GM21423 (cell line): ENCODE results near the gene SNTG2.

Experiments used
- ATAC-seq: cut with Tn5 transposase; IDR thresholded peaks from one replicate; pipeline ENCODE4 v1.9.1; 2021; ENCODE audit warnings: mild to moderate bottlenecking, moderate library complexity; ENCODE audit not compliant: unreplicated experiment

Gene SNTG2

DNA sequence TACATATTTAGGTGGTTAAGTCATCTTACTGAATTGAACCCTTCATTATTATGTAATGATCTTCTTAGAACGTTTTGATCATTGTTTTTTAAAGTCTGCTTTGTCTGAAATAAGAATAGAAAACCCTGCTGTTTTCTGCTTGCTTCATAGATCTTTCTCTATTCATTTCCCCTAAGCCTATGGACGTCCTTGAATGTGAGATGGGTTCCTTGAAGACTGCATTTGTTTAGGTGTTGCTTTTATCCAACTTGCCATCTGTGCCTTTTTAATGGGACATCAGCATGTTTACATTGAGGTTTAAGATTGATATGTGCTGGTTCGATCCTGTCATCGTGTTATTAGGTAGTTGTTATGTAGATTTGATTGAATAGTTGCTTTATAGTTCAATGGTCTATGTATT, 95.4 kb downstream of the SNTG2 start:
- no peak for ATAC-seq

DNA sequence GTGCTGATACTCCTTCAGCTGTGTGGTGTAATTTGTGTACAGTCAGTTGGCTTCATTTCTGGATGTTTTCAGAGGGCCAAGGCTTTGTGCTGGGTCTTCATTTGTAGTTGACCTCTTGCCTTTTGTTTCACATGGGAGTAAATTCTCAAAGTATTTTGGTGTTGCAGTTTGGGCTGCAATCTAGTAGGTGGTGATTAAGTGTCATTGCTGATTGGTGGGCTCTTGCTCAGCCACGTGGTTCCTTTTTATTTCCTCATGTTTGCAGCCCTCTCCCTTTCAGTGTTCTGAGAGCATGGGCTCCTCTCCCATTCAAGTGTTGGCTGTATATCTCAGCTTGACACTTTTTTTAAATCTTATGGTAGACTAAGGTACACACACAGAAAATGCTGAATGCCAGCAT, 96.8 kb downstream of the SNTG2 start:
- ATAC-seq: no peak

DNA sequence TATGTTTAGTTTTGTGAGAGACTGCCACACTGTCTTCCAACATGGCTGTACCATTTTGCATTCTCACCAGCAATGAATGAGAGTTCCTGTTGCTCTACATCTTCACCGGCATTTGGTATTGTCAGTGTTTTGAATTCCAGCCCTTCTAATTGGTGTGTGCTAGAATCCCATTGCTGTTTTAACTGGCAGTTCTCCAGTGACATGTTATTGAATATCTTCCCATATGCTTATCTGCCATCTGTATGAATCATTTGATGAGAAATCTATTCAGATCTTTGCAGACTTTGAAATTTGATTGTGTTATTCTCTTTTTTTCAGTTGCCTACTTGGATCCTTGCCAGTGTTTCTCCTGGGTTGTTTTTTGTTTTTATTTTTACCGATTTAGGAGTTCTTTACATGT, 99.0 kb downstream of the SNTG2 start:
- no peak for ATAC-seq

DNA sequence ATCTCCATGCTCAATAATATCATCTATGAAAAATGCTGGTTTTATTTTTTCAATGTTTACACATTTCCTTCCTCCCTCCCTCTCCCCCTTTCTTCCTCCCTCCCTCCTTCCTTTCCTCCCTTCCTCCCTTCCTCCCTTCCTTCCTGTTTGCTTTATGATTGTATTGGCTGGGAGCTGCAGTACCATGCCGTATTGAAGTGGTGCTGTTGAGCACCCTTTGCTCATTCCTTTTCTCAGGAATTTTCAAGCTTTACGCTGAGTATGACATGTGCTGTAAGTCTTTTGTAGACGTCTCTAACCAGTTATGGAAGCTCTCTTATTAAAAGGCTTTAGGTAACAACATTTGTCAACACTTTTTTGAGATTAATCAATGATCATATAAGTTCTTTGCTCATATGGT, 100.4 kb downstream of the SNTG2 start:
- no peak for ATAC-seq

DNA sequence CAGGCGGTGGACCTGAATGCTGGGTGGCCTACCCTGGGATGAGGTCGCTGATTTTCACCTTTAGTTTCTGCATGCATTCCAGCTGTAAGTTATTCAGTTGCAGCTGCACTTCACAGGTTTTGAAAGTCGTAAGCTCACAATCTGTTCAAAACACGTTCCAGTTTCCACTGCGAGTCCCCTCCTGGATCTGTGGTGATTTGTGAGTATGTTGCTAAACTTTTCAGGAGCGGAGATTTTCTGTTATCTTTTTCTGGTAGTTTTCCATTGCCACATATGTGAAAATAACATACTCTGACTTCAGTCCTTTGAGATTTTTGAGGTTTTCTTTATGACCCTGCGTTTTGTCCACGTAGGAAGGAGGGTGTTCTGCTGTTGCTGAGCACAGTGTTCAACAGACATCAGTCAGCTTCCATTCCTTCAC, 102.1 kb downstream of the SNTG2 start:
- no peak for ATAC-seq

DNA sequence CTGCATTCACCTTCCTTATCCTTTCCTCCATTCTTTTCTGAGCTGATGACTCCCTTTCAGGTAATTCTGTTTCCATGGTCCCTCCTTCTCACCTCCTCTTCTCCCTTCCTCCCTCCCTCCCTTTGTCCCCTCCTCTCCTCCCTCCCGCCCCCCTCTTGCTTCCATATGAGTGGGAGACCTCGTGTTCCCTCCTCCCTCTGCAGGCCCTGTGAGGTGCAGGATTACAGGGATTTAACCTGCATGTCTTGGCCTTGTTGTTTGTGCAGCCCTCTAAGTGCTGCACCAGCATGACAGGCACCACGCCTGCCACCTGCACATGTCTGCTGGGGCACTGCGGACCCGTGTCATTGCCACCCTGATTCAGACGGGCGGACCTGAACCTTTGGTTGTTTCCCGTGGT, 103.1 kb downstream of the SNTG2 start:
- ATAC-seq: no peak

DNA sequence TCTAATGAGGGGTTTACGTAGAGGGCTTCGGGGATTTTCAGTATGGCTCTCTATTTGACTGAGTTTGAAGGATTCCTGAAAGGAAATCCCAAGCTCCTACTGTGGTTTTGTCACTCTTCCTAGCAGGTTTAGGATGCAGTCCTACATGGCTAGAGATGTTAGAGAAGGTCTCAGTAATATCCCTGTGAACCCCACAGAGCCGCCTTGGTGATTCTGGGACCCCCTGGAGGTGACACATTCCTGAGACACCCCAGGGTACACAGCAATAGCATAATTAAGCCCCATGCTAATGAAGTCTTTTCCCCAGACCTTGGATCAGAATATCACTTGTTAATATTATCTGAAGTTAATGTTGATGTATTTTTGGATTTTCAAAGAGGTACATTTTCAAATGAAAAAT, 103.8 kb downstream of the SNTG2 start:
- ATAC-seq: no peak

DNA sequence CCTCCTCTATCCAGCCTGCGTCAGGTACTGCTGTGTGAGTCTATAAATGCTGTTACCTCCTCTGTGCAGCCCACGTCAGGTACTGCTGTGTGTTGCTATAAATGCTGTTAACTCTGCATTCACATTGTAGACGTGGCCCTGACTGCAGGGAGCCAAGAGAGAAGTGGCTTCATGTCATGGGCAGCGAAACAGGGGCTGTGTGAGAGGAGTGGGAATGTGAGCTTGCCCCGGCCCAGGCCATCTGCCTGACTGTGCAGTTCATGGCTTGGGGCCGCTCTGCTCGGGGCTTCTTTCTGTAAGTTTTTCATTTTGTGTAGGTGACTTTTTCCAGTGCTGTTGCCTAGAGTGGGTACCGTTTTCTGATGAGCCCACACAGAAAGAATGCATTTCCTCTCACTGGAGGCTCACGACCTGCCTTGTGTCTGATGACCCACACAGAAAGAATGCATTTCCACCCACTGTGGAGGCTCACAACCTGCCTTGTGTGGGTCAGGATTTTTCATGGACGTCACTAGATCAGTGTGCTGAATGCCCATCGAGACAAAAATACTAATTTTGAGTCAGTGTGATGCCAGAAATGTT, 104.5 kb downstream of the SNTG2 start:
- ATAC-seq: no peak

DNA sequence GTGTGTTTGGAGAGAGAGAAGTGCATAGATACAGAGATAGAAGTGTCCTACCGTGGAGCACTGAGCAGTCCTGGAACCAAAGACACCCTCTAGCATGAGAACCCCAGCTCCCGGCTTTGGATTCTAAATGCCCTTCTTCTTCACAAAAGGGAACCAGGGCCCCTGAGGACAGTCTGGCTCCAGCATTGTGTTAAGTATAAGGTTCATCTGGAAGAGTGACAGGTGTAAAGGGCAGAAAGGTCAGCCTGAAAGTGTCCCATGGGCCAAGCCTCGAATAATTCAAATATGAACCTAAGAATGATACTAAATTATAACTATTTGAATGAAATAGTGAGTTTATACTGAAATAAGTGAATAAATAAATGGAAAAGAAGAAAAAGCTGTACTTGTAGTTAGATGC, 109.7 kb downstream of the SNTG2 start:
- ATAC-seq: no peak

DNA sequence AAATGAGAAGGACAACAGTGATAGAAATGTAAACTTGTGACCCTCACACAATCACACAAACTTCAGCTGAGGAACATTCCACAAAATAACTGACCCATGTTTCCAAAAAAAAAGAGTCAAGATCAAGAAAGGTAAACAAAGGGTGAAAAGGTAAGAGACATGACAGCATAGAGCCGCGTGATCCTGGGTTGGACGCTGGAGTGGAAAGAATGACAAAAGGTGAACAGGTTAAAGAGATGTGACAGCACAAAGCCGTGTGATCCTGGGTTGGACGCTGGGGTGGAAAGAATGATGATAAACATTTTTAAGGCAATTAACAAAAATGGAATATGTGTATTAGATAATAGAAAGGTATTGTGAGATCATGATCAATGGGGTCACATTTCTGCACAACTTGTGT, 110.3 kb downstream of the SNTG2 start:
- ATAC-seq: no peak

DNA sequence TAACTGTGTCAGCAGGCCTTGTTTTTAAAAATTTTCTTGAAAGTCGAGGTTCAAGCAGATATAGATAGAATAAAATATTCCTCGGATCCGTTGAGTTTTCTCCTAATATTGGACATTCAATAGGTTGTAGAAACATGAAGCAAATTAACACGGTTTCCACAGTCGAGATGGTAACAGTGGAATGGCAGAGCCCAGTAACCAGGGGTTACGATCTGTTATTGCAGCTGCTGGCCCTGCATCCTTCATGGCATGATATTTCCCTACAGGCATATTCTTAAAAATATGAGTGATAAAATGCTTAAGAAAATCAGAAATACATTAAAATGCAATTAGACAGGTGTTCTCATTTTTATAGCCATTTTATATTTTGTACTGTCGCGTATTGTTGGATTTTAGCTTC, 117.6 kb downstream of the SNTG2 start:
- no peak for ATAC-seq

DNA sequence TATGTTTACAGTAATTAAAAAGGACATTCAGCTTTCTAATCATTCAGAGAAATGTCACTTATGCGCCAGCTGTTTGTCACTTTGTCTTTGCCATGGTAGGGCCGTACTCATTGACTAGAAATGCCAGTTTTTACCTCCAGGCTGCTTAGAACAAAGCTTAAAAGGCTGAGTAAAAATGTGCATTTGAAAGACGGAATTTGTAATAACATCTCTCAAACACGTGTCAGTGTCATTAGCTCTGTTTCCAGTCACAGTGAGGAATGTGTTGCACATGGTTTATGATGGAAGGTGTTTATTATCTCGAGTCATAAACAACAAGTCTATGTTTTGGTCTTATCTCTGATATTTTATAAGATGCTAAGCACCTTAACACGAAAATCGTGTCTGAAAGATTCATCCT, 118.2 kb downstream of the SNTG2 start:
- no peak for ATAC-seq

DNA sequence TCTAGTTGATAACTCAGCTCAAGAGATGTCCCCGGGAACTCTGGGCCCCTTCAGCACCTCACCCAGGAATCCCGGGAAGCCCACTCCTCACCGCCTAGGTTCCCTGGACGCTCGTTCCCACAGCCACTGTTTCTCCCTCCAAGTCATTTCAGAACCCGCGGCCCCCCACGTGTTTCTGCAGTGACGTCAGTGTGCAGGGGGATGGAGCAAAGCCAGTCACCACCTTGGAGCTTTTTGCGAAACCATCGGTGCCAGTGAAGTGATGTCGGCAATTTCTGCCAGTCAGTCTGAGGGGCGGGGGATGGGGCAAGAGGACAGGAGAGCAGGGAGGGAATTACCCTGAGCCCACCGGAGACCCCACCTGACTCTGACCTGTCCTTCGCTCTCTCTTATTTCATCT, 119.2 kb downstream of the SNTG2 start:
- ATAC-seq: no peak

DNA sequence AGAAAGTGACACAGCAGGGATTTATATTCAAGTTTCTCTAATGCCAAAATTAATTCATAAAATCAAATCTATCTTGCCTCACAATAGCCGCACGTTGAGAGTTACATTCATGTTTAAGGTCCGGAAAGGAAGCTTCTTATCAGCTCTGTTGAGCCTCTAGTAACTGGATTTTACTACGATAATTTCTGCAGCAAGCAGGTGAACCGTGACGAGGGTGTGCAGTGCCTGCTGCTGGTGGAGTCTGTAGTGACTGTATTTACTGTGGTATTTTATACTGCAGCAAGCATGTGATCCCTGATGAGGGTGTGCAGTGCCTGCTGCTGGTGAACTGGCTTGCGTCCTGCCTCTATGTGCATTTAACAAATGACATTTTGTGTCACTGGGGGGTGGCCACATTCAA, 120.0 kb downstream of the SNTG2 start:
- ATAC-seq: no peak

DNA sequence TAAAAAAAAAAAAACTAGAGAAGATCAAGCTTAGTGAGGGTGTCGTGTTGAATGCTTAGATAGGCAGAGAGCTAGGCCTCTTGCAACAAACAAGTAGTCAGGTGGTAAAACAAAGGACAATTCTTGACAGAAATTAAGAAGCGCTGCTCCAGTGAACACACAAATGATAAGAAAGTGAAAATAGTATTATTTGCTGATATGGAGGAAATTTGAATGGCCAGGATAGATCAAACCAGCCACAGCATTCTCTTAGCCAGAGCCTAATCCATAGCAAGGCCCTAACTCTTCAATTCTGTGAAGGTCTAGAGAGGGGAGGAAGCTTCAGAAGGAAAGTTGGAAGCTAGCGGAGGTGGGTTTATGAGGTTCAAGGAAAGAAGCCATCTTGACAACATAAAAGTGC, 121.0 kb downstream of the SNTG2 start:
- ATAC-seq: no peak

DNA sequence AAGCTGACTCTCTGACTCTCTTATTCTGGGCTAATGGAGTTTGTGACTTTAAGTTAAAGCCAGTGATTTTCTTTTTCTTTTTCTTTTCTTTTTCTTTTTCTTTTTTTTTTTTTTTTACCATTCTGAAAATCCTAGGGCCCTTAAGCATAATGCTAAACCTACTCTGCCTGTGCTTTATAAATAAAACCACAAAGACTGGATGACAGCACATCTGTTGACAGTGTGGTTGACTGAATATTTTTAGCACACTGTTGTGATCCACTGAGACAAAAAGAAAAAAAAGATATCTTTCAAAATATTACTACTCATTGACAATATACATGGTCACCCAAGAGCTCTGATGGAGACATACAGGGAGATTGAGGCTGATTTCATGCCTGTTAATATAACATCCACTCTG, 121.6 kb downstream of the SNTG2 start:
- ATAC-seq: no peak

DNA sequence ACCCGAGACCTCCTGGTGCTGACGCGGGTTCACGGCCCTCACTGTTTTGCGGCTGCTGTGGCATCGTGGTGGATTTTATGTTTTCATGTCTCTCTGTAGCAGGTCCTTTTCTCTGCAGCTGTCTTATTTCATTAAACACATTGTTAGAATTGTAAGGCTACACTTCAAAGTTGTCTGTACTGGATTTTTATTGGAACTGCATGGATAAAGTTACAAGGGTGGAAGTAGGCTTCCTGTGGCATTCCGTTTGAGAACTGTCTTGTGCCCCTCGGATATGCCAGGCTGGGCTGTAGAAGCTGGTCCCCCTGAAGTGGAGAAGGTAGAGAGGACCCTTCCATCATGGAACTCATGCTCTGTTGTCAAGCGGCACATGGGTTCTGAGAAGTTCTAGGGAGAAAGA, 127.3 kb downstream of the SNTG2 start:
- no peak for ATAC-seq

DNA sequence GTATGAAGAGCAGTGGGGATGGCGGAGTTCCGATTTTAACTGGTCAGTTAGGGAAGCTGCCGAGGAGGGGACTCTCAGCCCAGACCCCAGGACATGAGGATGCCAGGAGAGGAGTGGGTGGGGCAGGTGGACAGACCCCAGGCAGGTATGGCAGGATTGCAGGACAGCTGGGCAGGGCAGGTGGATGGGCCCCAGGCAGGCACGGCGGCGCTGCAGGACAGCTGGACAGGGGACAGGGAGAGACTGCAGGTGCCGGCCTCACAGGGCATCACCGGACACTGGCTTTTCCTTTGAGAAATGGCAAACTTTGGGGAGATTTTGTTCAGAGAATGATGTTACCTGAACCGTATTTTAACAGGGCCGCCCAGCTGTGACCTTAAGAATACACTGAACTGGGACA, 127.7 kb downstream of the SNTG2 start:
- no peak for ATAC-seq

DNA sequence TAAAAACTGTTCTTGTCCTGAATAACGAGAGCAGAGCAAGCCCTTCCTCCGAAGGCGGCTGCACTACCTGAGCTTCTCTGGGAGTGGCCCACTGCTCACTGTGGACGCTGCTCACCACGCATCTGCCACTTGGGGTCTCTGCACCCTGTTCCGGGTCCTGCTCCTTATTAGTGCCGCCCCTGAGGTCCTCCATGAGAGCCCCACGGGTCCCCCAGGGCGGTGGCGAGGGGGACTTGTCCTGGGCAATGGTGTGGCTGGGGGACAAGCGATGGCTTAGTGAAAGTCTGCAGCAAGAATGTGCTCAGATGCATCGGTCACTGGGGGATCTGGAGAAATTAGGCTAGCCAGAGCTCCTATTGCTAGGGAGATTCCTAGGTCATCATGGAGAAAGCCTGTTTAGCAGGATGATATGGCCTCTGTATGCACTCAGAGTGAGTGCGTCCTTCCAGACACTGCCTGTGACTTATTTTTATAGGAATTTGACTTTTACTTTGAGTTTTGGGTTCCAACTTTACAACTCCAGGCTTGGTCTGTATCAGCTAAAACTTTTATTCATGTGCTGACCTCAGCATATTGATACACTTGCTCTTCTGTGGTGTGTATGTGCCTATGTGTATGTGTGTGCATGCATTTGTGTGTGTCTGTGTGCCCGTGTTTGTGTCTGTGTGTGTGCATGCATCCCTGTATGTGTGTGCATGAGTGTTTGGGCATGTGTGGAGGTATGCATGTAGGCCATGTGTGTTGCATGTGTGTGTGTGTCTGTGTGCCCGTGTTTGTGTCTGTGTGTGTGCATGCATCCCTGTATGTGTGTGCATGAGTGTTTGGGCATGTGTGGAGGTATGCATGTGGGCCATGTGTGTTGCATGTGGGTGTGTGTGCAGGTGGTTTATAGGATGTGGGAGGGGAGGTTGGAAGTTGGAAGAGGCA, 129.5 kb downstream of the SNTG2 start:
- no peak for ATAC-seq

DNA sequence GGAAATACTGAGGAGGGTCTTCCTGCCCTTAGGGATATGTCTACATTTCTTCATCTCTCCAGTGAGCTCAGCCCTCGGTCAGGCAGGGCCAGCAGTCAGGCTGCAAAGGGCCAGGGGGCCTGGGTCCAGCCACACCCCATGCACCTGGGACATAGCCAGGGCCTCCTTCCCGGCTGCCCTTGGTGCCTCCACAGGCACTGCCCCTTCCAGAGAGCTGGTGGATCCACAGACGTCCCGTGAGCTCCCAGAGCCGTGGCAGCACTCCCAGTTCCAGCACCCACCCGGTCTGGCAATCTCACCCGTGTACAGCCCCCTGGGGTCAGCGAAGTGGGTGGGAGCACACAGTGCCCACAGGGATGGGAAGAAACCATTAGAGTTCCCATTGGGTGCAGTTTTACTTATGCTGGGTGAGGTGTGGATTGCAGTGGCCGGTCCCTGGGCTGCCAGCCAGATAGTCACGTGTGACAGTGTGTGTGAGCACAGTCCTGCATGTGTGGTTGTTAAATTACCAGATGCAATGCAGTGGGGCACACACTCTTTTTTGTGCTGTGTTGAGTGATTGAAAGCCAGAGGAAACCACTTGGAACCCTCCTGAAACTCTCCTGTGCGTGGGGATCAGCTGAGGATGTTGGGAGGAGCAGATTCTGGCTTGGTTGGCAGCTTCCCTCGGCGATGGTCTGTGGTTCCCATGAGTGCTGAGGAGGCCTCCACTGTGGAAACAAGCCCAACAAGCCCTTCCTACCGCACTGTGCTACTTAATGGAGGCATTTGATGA, 131.0 kb downstream of the SNTG2 start:
- no peak for ATAC-seq

DNA sequence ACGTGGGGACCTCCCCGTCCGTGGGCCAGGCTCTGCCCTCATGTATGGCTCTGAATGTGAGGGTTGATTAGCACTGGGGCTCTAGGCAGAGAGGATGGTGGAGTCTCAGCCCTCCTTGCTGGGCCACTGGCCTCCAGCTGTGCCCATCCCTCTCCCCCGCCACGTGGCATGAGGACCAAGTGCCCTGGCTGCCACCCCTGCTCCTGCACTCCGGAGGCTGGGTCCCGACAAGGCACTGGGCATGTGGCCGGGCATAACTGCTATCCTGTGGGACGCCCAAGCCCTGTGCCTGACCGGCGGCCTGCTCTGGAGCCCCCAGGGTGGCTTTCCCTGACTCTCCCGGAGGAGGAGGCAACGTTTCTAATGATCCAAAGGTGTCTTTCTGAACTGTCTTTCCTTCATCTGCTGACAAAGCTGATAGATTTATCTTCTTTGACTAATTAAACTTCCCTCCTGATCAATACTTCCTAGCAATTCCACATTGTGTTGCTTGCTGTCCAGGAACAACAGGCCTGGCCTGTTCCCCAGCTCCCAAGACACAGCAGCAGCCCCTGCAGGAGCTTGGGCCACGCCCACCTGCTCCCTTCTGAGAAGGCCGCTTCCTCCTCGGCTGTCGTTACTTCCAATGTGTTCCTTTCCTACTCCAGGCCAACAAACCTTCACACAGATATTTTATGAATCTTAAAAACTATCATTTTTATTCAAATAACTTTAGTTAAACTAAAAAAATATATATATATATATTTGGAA, 132.0 kb downstream of the SNTG2 start:
- ATAC-seq: no peak
